Activated naive CD8-positive, alpha-beta T cell treated with anti-CD3 and anti-CD28 coated beads, Interleukin-2, amount 10 ng/mL, durations not matched to agents 7 days and 5 days (primary cell): ENCODE results near the gene RTP5. TPM values are rescaled to one million over a fixed set of nuclear protein-coding genes. Genes with fewer than 3 reads are reported as not detected.
A peak's percentile ranks its signal among the peaks of the same experiment; 100 is the strongest.
"Not testable (repeated sequence)": the region's sequence is repeated elsewhere in the genome, so short reads cannot be mapped to it uniquely, and the experiment has no call there.

Experiments used
- ATAC-seq: fragments of 150-1000 bp; cut with Tn5 transposase; one replicate; pipeline ENCODE4 v1.10.0; 2021; ENCODE audit warnings: low read depth, moderate library complexity
- POLR2A ChIA-PET: fragments of 350-600 bp; sonication (Branson Sonifier 250); formaldehyde crosslinking; loops from one replicate; lab custom pipeline; 2021; ENCODE audit warnings: antibody characterized with exemption; lab: Charles Lee
- DNase-seq: peaks from one replicate; pipeline ENCODE4 v3.0.0; 2021
- H3K27ac Mint-ChIP-seq: one replicate; pipeline ENCODE4 v1.8.0; 2022; ENCODE audit warnings: mild to moderate bottlenecking, mixed read lengths
- H3K27me3 Mint-ChIP-seq: one replicate; pipeline ENCODE4 v1.8.0; 2022; ENCODE audit warnings: mild to moderate bottlenecking, moderate library complexity, mixed read lengths
- H3K36me3 Mint-ChIP-seq: one replicate; pipeline ENCODE4 v1.8.0; 2021; ENCODE audit warnings: mild to moderate bottlenecking, mixed read lengths
- H3K4me1 Mint-ChIP-seq: one replicate; pipeline ENCODE4 v1.8.0; 2021; ENCODE audit warnings: mixed read lengths
- H3K4me3 Mint-ChIP-seq: one replicate; pipeline ENCODE4 v1.8.0; 2022; ENCODE audit warnings: mild to moderate bottlenecking, moderate library complexity, mixed read lengths
- H3K9me3 Mint-ChIP-seq: one replicate; pipeline ENCODE4 v1.8.0; 2021; ENCODE audit warnings: mixed read lengths
- total RNA-seq, 2 experiments: library from RNA; stranded (reverse); gene quantifications; one replicate each; pipeline ENCODE4 v1.2.3, GENCODE V29; 2021

The RTP5 gene
- total RNA-seq, result under 1 TPM; 0.53 to 0.60 TPM

DNA sequence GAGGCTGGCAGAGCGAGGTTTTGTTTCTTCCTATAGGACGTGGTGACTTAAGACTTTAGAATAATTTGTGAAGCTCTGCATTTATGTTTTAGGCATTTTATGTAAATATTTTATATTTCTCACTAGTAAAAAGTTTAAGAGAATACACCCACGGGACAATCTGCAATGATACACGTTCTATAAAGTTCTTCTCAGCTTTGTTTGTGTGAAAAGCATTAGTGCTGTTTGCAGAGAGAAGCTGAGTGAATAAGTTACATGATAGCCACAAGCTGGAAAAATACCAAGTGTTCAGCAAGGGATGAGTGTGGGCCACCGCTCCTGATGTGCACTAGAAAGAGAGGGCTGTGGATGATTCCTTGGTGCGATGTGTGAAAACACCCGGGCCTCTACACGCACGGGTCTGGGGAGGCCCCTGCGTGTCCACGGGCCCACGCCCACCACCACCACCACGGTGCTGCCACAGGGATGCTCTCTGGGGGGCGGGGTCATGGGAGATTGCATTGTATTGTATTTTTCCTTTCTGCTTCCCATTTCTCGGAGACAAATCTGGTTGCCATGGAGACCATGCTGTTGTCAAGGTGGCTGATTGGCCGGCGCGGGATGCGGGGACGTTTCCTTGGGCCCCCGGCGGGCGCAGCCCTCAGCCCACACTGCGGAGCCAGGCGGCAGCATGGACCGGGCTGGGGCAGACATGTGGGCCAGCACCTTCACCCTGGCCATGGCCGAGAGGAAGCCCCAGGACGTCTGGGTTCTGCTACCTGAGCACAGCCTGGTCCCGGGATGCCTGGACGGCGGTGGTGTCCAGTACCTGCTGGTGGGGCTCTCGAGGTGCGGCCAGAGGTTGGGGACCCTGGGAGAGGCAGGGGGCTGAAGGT is at the start of gene RTP5:
TSS of gene RTP5 (plus strand) at position 643 of the 875 bp plus-strand sequence. CDS start at position 671, 28 bp downstream.
- POLR2A ChIA-PET, result interaction anchor here (0.9 to 1.7 kb wide), 6 partner anchors 9 to 183 kb away, joined by 3 to 12 read pairs (median 6); partner anchors contain the start of genes D2HGDH, DTYMK and ING5
- ATAC-seq (no peak), DNase-seq (no peak)
- peaks cover 15% of the 10 kb centered on the region for H3K27me3 Mint-ChIP-seq
- H3K4me3 Mint-ChIP-seq, result no peak within 1 kb of the TSS
- H3K9me3 Mint-ChIP-seq, result peaks cover 8% of the 10 kb centered on the region
- peaks cover 38% of the 10 kb centered on the region for H3K4me1 Mint-ChIP-seq
- peaks cover 10% of the 10 kb centered on the region for H3K36me3 Mint-ChIP-seq
- no peak within 1 kb of the TSS for H3K27ac Mint-ChIP-seq

DNA sequence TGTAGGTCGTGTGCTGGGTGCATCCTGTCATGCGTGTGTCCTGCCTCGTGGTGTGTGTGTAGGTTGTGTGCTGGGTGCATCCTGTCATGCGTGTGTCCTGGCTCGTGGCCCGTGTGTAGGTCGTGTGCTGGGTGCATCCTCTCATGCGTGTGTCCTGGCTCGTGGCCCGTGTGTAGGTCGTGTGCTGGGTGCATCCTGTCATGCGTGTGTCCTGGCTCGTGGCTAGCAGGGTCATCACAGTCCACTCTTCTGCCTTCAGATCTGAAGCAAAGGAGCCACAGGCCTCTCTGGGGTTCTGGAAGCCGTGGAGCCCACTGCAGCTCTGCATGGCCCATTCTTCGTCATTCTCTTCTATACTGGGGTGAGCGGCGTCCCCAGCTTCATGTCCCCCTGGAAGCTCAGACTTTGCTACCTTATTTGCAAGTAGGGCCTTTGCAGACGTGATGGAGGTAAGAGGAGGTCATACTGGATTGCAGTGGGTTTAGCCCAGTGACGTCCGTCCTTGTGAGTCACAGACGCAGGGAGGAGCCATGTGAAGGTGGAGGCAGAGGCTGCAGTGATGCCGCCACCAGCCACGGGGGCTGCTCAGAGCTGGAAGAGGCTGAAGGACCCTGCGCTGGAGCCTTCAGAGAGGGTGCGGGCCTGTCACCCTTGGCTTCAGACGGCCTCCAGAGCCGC is 49.4 kb upstream of the RTP5 start:
- peaks cover 19% of the 10 kb centered on the region for H3K4me1 Mint-ChIP-seq
- ATAC-seq, H3K9me3 Mint-ChIP-seq, H3K27me3 Mint-ChIP-seq, H3K4me3 Mint-ChIP-seq, H3K36me3 Mint-ChIP-seq, H3K27ac Mint-ChIP-seq, POLR2A ChIA-PET: not testable (repeated sequence)
- DNase-seq, result peak; percentile 15

DNA sequence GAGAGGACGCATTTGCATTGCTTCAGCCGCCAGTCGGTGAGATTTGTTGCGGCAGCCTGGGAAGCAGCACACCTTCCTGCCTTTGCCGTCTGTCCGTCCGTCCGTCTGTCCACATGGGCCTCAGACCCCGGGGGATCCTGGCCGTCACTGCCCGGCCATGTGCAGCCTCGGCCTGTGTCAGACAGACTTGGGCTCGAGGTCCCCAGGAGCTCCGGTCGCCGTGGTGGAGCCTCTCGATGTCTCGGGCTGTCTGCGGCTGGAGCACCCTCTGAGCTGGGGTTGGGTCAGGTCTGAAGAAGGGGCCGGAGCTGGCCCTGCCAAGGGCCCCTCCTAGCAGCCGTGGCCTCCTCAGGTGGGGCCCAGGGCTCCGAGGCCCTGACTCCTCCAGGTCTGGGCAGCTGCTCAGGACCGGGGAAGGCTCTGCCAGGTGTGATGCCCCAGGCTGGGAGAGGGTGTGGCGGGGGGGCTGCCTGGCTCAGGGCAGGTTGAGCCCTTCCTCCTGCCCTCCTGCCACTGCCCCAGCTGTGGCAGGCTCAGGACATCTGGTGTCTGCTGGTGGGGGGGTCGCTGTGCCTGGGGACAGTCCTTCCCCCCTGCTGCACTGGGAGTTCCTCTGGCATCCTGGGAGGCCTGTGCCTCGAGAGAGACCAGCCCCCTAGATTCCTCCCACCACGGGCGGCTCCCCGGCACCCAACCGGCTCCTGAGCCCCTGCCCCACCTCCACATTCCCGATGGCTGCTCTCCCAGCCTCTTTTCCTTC is 48.7 kb upstream of the RTP5 start:
- DNase-seq (no peak), ATAC-seq (no peak)
- H3K27me3 Mint-ChIP-seq, result peaks cover 10% of the 10 kb centered on the region
- POLR2A ChIA-PET, result no interaction called here
- no peak overlapping the region for H3K27ac Mint-ChIP-seq
- H3K4me1 Mint-ChIP-seq, result peaks cover 20% of the 10 kb centered on the region
- H3K36me3 Mint-ChIP-seq, result peaks cover 5% of the 10 kb centered on the region
- H3K4me3 Mint-ChIP-seq, result no peak overlapping the region
- peaks cover 10% of the 10 kb centered on the region for H3K9me3 Mint-ChIP-seq

DNA sequence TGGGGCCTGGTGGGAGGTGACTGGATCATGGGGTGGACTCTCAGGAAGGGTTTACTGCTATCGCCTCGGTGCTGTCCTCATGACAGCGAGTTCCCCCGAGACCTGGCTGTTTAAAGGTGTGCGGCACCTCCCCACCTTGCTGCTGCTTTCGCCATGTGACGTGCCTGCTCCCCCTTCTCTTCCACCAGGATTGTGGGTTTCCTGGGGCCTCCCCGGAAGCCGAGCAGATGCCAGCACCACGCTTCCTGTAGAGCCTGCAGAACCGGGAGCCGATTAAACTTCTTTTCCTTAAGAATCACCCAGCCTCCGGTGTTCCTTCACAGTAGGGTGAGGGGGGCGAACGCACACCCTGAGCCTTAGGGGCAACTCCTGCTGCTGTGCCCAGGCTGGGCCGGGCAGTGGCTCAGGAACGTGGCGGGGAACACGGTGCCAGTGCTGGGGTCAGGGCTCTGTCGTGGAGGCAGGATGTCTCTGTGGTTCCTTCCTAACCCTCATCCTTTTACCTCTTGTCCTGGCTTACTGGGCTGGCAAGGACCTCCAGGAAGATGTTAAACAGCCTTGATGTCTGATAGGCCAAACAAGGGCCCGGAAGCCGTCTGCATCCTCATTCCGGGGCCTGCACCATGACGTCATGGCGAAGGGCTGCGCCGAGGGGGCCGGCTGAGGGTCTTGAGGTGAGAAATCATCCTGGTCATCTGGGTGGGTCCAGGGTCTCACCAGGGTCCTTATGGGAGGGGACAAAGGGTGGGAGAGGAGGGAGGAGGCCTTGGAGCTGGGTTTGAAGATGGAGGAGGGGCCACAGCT is 47.9 kb upstream of the RTP5 start:
- H3K27me3 Mint-ChIP-seq, result peaks cover 14% of the 10 kb centered on the region
- ATAC-seq (no peak), DNase-seq (peak; percentile 31)
- peak overlapping the region; percentile 40 for H3K27ac Mint-ChIP-seq
- POLR2A ChIA-PET, result no interaction called here
- H3K4me3 Mint-ChIP-seq, result peak overlapping the region; percentile 28
- peaks cover 23% of the 10 kb centered on the region for H3K4me1 Mint-ChIP-seq
- peaks cover 5% of the 10 kb centered on the region for H3K36me3 Mint-ChIP-seq
- H3K9me3 Mint-ChIP-seq, result peaks cover 15% of the 10 kb centered on the region

DNA sequence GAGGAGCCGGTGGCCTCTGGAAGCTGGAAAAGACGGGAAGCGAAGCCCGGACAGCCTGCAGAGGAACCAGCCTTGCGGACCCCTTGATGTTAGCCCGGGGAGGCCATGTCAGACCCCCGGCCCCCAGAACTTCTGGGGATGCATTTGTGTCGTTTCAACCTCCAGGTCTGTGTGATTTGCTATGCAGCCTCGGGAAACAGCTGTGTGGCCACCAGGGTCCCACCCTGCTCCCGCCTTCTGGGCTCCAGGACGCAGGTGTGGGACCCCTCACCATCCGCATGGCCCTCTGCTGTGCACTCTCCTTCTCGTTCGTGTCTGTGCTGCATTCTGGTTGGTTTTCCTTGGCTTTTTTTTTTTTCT is 47.3 kb upstream of the RTP5 start:
- Mint-ChIP-seq H3K9me3 (peaks cover 20% of the 10 kb centered on the region), H3K4me1 (peaks cover 27% of the 10 kb centered on the region), H3K4me3 (no peak overlapping the region), H3K27ac (peak overlapping the region; percentile 21), H3K27me3 (peaks cover 14% of the 10 kb centered on the region), H3K36me3 (peaks cover 5% of the 10 kb centered on the region)
- DNase-seq, result no peak
- POLR2A ChIA-PET, result no interaction called here
- ATAC-seq, result no peak

DNA sequence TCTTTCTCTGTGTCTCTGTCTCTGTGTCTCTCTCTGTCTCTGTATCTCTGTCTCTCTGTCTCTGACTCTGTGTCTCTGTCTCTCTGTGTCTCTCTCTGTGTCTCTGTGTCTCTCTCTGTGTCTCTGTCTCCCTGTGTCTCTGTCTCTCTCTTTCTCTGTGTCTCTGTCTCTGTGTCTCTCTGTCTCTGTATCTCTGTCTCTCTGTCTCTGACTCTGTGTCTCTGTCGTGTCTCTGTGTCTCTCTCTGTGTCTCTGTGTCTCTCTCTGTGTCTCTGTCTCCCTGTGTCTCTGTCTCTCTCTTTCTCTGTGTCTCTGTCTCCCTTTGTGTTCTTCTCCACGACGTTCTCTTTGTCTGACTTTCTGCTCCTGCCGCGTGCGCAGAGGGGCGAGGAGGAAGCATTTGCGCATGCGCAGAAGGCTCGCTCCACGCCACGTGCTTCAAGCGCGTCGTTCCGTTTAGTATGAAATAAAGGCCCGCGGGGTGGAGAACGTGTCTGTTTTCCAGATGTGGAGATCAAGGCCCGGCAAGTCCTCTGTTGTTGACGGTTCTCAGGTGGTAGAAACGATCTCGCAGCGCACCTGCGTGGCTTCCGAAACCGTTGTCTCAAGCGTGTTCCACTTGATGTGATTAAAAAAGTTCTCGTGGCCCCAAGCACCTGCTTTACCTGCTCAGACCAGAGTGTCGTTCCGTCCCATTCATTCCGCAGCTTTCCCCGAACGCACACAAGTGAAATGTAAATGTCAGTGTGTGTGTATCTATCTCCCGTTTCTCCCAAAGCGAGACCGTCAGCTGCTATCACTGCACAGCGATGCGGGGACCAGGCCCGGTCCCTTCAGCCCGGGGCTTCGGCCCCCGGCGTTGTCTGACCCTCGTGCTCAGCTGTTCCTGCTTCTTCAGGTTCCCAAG is 45.7 kb upstream of the RTP5 start:
- DNase-seq, result peak; percentile 27
- ATAC-seq, POLR2A ChIA-PET, H3K36me3 Mint-ChIP-seq, H3K4me3 Mint-ChIP-seq: not testable (repeated sequence)
- H3K9me3 Mint-ChIP-seq, result peaks cover 27% of the 10 kb centered on the region
- H3K27ac Mint-ChIP-seq, result peak overlapping the region; percentile 33
- peaks cover 14% of the 10 kb centered on the region for H3K27me3 Mint-ChIP-seq
- peaks cover 27% of the 10 kb centered on the region for H3K4me1 Mint-ChIP-seq

DNA sequence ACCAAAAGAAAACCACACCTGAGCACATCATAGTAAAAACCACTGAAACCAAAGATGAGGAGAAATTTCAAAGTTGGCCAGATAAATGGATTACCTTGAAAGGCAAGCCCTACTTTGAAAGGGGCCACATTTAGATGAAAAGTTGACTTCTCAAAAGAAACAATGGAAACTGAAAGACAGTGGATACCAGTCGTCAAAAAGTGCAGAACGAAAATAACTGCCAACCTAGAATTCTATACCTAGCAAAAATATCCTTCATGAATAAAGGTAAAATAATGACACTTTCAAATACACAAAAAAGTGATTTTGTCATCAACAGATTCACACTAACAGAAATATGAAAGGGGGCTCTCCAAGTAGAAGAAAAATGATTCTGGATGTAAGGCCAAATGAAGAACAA is 42.1 kb upstream of the RTP5 start:
- POLR2A ChIA-PET, result no interaction called here
- ATAC-seq (no peak), DNase-seq (no peak)
- Mint-ChIP-seq H3K27me3 (peaks cover 27% of the 10 kb centered on the region), H3K27ac (peak overlapping the region; percentile 8), H3K4me1 (peaks cover 21% of the 10 kb centered on the region), H3K4me3 (no peak overlapping the region), H3K9me3 (peaks cover 30% of the 10 kb centered on the region), H3K36me3 (peaks cover 5% of the 10 kb centered on the region)

DNA sequence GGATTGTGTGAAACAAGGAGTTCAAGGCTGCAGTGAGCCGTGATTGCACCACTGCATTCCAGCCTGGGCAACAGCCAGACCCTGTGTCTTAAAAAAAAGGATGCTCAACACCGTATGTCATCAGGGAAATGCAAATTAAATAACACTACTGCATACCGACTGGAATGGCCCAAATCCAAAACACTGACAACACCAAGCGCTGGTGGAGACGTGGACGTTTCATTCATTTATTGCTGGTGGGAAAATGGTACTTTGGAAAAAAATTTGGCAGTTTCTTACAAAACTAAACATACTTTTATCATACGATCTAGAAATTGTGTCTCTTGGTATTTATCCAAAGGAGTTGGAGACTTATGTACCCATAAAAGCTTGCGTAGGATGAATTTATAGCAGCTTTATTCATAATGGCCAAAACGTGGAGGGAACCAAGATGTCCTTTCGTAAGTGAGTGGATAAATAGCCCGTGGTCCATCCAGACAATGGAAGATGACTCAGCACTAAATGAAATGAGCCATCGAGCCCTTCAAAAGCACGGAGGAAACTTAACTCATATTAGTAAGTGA is 36.3 kb upstream of the RTP5 start:
- H3K27ac Mint-ChIP-seq, result no peak overlapping the region
- H3K27me3 Mint-ChIP-seq, result peaks cover 51% of the 10 kb centered on the region
- H3K4me1 Mint-ChIP-seq, result peaks cover 8% of the 10 kb centered on the region
- DNase-seq (no peak), ATAC-seq (no peak)
- H3K4me3 Mint-ChIP-seq, result no peak overlapping the region
- H3K9me3 Mint-ChIP-seq, result peaks cover 4% of the 10 kb centered on the region
- no peaks in the 10 kb centered on the region for H3K36me3 Mint-ChIP-seq
- POLR2A ChIA-PET, result no interaction called here

DNA sequence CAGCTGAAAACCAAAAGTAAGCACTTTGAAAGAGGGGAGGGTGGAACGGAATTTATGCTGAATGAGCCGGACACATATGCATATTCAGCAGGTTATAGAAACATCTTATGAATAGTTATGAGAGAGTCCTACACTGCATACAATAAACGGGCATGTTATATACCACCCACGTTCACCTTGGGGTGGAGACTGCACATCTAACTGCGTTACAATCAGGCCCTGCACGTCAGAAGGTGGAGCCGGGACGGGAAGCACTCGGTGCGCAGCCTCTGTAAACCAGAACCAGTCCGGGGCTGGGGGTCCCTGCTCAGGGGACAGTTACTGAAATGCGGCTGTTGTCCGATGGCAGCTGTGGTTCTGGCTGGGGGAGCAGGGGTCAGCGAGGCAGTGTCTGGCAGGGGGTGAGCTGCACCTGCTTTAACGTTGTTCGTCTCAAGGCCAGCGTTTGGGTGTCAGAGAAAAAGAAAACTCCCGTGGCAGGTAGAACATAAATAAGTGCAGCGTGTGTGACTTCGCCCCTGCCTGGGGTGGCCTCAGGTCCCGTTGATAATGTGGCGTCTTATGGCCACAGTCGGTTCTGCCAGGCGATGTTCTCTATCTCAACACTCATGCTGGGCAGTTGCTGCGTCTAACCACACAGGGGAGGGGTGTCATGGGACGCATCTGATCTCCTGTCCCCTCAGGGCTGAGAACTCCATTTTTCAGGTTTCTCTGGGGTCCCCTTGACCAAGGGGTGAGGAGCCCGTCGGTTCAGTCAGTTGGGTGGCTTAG is 35.6 kb upstream of the RTP5 start:
- H3K27ac Mint-ChIP-seq, H3K9me3 Mint-ChIP-seq, H3K36me3 Mint-ChIP-seq, H3K4me3 Mint-ChIP-seq, DNase-seq, ATAC-seq, POLR2A ChIA-PET: not testable (repeated sequence)
- Mint-ChIP-seq H3K4me1 (peaks cover 11% of the 10 kb centered on the region), H3K27me3 (peaks cover 54% of the 10 kb centered on the region)

DNA sequence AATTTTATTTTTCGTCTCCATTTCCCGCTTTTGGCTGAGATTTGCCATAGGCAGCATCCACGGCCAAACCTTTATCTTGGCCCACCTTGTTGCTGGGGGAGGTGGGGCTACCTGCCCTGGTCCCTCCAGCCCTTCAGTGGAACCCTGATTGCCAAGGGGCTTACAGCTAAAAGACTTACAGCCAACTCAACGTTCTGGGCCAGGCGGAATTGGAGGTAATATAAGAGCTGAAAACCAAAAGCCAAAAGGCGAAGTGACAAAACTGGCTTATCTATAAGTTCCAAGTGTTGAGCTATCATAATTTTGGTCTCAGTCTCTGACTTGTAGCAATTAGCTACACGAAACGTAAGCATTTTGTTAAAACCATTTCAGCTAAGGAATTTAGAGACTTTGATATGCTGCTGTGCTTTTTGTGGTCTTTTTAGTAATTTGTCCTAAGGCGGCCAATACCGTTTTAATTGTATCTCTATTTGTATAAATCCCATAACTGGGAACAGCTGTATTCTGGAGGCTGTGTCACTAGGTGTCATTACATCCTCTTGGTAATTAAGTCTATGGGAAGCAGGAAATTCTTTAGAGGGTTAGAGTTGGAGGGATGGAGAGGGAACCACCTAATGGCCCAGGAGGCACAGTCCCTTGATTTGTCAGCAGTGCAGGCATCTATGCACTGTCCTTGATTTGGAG is 34.9 kb upstream of the RTP5 start:
- ATAC-seq (no peak), DNase-seq (no peak)
- Mint-ChIP-seq H3K4me3 (no peak overlapping the region), H3K4me1 (peaks cover 11% of the 10 kb centered on the region), H3K27me3 (peaks cover 59% of the 10 kb centered on the region), H3K27ac (no peak overlapping the region), H3K9me3 (peaks cover 3% of the 10 kb centered on the region), H3K36me3 (no peaks in the 10 kb centered on the region)
- POLR2A ChIA-PET, result no interaction called here

DNA sequence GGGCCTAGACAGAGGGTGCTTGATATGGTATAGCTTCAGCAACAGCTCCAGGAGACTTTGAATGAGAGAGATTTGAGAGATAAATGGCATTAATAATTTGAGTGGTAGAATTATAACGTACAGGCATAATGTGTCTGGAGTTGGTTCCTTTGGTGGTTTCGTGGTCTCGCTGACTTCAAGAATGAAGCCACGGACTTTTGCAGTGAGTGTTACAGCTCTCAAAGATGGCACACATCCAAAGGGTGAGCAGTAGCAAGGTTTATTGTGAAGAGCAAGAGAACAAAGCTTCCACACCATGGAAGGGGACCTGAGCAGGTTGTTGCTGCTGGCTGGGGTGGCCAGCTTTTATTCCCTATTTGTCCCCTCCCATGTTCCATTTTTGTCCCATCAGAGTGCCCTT is 33.9 kb upstream of the RTP5 start:
- Mint-ChIP-seq H3K9me3 (peaks cover 3% of the 10 kb centered on the region), H3K27me3 (peaks cover 55% of the 10 kb centered on the region), H3K27ac (no peak overlapping the region), H3K4me1 (peaks cover 11% of the 10 kb centered on the region), H3K4me3 (no peak overlapping the region), H3K36me3 (no peaks in the 10 kb centered on the region)
- DNase-seq (no peak), ATAC-seq (no peak)
- POLR2A ChIA-PET, result no interaction called here
